Occipital lobe (tissue), 2 donors: ENCODE measurements around the gene ASTN1. TPM values are rescaled to one million over a fixed set of nuclear protein-coding genes. Genes with fewer than 3 reads are reported as not detected.

Source experiments
- DNase-seq: peaks from one replicate; lab custom pipeline; 2025; lab: John Stamatoyannopoulos, UW
- total RNA-seq: library from RNA; depleted of rRNA; stranded (reverse); fragments of >200 nt; gene quantifications from one replicate; pipeline ENCODE4 v1.2.3, GENCODE V29; 2014

ASTN1 gene
- total RNA-seq, 1 donor from 2014 or later: 67.4 TPM

- no peak for DNase-seq
Observed at GRCh38 chr1:176884286-176884685, 280.2 kb downstream of the ASTN1 start.

- DNase-seq: peak; percentile 35
Observed at GRCh38 chr1:176880955-176881595, 283.4 kb downstream of the ASTN1 start.

- DNase-seq: no peak
Observed at GRCh38 chr1:176879784-176880620, 284.5 kb downstream of the ASTN1 start.

- no peak for DNase-seq
Observed at GRCh38 chr1:176878750-176879536, 285.6 kb downstream of the ASTN1 start.

DNA sequence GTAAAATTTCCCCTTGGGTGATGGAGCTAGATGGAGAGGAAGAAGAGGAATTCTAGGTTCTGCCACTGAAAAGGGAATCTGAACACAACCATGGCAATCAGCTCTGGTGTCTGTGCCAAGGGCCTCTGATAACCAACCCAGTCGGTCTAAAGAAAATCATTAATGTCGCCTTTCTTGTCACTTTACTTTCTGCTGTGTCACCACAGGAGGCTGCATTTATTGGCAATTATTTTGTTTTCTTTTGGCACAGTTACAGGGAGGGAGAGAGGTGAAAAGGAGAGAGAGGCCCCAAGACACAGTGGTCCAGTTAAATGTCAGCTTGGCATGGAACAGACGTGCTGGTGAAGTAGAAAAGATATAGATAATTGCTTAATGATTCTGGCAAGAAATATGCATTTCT, 287.0 kb downstream of the ASTN1 start:
- DNase-seq: no peak

DNA sequence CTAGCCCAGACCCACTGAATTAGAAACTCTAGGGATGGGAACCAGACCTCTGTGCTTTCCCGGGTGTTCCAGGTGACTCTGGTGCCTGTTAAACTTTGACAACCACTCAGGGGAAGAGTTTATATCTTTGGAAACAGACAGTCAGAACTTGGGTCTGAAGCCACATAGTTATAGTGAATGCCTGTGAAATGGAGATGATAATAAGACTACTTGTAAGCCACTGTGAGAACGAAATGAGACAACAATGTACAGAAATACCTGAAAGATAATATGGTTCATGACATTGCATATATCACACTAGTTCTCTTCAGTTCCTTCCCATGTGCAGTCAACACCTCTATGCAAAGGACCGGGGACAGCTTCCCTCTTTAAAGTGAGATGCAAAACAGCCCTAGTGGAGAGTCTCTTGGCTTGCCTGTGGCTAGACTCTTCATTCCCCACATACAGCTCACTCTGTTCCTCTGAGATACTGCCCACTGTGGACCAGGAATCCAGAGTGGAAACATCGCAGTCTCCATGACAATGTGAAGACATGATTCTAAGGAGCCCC, 287.5 kb downstream of the ASTN1 start:
- no peak for DNase-seq

GRCh38 chr1:176869577-176869976, 294.9 kb downstream of the ASTN1 start:
- DNase-seq: no peak

DNA sequence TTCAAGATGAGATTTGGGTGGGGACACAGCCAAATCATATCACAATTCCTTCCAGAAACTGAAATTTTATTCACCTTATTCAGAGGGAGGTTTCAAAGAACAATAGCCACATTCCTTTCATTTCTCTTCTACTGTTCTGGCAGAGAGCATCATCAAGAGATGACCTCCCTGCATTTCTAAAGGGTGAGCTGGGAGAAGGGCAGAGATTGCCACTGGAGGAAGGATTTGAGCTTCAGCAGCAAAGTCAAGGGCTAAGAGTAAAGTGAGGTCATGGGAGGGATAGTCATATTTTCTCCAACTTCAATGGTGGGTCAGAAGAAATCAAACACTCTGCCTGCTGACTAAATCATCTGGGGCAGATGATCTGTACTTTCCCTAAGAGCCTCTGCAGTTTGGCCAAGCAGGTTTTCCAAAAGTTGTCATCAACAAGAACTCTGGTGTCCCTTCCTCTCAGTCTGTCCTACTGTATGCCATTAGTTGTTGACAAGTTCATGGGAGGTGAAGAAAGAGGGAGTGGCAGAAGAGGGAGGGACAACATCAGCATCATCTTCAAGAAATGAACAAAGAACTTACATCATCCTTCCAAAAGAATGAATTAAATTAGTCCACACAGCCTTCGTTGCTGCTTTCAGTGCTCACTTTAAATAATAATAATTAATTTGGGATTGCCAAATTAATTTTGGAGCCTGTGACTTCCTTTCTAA, 298.3 kb downstream of the ASTN1 start:
- no peak for DNase-seq

DNA sequence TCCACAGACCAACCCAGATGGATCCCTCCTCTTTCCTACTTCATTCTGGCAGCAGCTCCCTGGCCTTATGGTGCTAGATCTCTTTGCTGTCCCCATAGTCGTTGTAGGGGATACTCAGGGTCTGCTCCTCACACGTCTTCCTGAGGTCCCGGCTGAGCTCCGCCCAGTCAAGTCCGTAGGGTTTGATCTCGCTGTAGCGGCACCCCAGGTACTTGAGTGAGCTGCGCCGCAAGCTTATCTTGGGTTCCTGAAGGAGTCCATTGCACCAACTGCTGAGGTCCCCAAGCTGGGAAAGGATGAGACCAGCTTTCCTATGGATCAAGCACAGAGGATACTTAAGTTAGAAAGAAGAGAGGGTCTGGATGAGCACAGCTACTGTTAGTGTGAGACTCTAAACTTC, 300.3 kb downstream of the ASTN1 start:
- no peak for DNase-seq

DNA sequence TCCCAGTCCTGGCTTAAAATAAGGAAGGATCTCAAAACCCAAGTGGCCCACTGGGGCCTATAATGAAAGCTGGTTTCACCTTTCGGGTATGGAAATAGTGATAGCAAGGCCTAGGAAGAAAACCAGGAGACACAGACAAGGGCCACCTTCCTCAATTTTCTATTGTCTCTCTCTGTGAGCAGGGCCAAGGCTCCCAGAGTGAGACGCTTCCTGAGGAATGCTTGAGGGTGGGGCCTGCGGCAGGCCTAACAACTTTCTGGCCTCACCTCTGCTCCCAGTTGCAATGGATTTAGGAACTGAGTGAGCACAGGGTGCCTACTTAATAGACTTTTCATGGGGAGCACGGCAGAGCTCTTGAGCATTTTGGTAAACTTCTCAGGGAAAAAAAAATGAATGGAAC, 300.9 kb downstream of the ASTN1 start:
- no peak for DNase-seq

DNA sequence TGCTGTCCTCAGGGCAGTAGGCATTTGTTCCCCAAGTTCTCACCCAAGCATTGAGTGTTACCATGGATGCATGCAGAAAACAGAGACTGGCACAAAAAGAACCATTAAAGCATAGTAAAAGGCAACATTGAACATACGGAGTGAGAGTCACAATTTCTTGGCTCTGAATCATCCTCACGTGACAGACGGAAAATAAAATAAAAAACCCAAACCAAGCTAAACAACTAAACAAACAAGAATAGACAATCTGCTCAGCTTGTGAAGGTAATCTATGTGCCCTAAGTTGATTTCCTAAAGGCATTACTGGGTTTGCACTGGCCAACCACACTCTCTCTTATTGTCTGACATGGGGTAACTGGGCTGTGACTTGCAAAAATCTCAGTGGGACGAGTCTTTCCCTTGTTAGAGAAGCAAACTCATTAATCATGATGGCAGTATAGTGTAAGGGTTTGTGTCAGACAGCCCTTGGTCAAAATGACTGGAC, 306.0 kb downstream of the ASTN1 start:
- no peak for DNase-seq

- DNase-seq: no peak
Observed at GRCh38 chr1:176857632-176858031, 306.9 kb downstream of the ASTN1 start.

DNA sequence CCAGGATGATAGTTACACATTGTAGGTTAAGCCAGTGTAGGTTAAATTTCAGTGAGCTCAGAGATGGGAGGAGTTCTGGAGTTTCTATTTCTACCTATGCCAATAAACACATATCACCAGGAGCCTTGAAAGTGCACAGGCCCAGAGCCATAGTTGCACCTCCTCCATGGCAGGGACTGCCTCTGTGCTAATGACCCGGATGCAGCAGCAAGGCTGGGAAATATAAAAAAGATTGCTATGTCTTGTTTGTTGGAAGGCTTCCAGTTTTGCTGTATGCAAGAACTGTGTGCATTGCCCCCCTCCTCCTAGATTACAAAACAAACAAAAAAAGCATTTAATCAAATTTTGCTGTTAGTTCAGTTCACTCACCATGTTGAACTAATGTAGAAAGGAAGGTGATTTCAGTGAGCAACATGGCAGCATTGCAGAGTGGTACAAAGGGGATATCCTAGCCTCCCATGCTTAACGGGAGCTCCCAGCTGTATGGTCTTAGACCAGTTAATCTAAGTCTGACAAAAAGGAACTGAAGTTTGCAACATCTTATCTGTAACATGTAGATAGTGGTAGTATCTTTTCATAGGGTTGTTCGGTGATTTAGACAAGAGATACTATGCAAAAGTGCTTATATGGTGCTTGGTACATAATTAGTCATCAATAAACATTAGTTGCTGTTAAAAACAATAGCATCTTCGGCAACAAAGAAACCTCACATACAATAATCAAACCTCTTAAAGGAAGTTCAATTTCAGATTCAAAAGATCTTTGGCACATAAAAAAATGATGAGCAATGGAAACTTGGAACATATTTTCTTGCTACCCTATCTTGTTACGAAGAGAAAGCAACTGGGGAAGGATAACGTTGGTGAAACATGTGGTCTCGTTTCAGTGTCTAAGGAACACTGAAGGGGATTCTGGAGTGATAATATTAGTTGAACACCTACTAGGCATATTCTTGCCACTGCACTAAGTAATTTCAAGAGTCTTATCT, 309.5 kb downstream of the ASTN1 start:
- DNase-seq: no peak

DNA sequence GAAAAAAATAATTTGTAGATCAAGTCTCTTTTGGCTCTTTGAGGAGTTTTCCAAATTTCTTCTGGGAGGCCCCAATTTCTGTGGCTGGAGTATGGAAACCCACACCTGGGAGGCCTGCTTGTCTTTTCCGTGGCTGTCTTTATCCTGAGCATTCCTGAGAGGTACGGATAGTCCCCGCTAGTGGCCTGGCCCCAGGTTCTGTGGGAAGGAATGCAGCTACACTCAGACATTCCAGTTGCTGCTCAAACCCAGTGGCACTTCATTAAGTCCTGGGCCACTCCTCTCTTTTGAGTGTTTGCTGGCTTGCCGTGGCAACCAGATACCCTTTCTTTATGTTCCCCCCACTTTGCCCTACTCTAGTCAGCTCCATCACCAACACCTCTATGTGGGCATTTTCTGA, 310.4 kb downstream of the ASTN1 start:
- no peak for DNase-seq

DNA sequence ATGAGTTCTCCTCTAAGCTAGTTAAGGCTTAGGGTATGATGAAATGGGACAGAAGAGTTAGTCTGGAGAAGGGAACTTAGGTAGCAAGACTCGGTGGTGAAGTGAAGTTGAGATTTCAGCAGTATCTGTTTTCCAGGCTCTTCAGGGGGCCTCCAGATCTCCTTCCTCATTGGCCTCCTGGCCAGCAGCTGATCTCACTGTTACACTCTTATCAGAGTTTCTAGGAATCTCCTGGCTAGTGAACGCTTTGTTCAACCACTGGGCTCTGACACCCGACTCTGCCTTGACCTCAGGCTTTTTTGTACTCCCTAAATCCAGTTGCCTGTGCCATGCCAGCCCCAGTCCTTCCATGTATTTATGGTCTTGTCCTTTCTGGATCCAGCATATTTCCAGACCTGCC, 311.0 kb downstream of the ASTN1 start:
- no peak for DNase-seq

DNA sequence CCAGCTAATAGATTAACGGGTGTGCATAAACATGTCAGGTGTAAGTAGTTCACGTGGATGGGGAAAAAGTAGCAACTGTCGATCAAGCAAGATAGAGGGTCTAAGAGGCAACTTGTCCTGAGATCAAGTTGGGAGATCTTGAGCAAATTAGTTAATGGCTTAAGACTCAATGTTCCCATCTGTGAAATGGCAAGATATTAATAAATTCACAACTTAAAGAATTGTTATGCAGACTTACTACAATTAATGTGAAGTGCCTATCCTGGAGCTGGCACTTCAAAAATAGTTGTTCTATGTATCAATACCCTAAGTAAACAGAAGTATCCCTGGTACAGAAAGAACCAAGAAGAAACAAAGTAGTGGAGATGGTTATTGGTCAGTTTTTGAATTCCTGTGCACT, 312.4 kb downstream of the ASTN1 start:
- DNase-seq: no peak

GRCh38 chr1:176850871-176851270, 313.6 kb downstream of the ASTN1 start:
- DNase-seq: no peak

DNA sequence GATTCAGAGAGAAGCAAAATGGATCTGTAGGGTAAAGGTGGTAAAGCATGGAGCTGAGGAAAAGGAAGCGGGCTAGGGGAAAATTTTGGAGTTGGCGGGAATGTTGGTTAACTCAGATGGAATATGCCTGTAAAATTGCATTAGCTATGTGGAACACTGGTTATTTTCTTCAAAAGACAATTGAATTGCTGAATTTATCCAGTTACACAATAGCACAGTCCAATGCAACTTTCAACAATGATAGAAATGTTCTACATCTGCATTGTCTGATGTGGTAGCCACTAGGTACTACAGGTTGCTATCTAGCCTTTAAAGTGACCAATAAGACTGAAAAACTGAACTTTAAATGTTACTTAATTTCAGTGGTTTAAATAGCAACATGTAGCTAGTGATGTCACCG, 315.2 kb downstream of the ASTN1 start:
- no peak for DNase-seq

DNA sequence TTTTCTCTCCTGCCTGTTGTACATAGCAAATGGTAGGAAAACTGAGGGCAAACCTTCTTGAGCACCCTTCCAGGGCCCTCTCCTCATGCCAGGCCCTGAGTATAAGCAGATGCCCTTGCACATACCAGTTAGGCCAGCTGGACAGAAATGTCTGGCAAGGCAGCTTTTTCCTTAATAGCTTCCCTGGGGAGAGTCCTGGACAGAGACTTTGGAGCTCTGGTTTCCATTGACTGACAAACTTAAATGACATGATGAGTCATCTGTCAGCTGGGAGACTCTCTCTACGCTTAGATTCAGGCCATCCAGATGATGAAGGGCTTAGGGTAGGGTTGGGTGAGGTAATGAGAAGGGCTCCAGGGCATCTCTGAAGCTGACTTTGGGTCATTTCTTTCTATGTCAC, 317.5 kb downstream of the ASTN1 start:
- no peak for DNase-seq
